Activated naive CD4-positive, alpha-beta T cell treated with anti-CD3 and anti-CD28 coated beads, Interleukin-2, amount 10 ng/mL, durations not matched to agents 7 days and 5 days (primary cell): ENCODE data around the gene SHB.

Source experiments
- CTCF ChIA-PET: fragments of 350-600 bp; sonication (Branson Sonifier 250); formaldehyde crosslinking; loops from one replicate; lab custom pipeline; 2021; ENCODE audit warnings: antibody characterized with exemption; lab: Charles Lee
- DNase-seq: peaks from one replicate; pipeline ENCODE4 v3.0.0-alpha.2; 2020
- H3K27ac Mint-ChIP-seq: one replicate; pipeline ENCODE4 v1.8.0; 2021; ENCODE audit warnings: mild to moderate bottlenecking, moderate library complexity, mixed read lengths
- H3K27me3 Mint-ChIP-seq: one replicate; pipeline ENCODE4 v1.8.0; 2021; ENCODE audit warnings: mild to moderate bottlenecking, mixed read lengths
- H3K36me3 Mint-ChIP-seq: one replicate; pipeline ENCODE4 v1.8.0; 2021; ENCODE audit warnings: mixed read lengths
- H3K4me1 Mint-ChIP-seq: one replicate; pipeline ENCODE4 v1.8.0; 2021; ENCODE audit warnings: mixed read lengths
- H3K4me3 Mint-ChIP-seq: one replicate; pipeline ENCODE4 v1.8.0; 2021; ENCODE audit warnings: mild to moderate bottlenecking, moderate library complexity, mixed read lengths
- H3K9me3 Mint-ChIP-seq: one replicate; pipeline ENCODE4 v1.8.0; 2021; ENCODE audit warnings: mixed read lengths

SHB gene

DNA sequence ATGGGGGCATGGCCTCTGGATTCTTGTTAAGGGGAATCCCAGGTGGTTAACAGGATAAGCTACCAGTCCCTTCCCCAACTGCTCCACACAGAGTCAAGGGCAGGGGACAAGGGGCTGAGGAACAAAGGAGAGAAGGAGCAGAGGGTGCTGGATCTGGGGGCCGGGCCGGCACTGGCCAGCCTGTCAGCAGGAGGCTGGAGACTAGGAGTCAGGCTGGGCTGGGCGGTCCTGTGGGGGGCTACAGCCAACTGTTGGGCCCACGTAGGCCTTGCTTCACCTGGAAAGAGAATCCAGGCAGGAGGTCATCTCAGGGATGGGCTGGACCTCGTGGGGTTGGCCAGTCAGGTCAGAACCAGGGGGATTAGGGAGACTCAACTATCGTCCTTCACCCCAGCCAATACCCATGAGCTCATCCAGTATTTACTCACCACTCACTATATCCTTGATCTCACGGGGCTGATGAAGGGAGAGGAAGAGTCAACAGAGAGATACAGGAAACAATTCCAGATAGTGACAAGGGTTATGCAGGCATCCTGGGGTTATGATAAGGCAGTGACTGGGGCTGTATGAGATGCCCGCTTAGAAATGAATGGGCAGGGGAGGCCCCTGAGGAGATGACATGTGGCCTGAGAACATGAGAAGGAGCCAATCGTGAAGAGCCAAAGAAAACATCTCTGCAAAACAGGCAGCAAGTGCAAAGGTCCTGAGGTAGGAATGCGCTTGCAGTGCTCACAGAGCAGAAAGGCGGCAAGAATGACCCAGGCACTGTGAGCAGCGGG lies 117.2 kb downstream of the SHB start:
- no peak for DNase-seq
- CTCF ChIA-PET = interaction anchor here (0.6 kb wide), 2 partner anchors 14 to 200 kb away, joined by 3 read pairs; no protein-coding TSS in a partner anchor
- no peaks in the 10 kb centered on the region for H3K9me3 Mint-ChIP-seq
- H3K36me3 Mint-ChIP-seq = no peaks in the 10 kb centered on the region
- H3K27me3 Mint-ChIP-seq = no peaks in the 10 kb centered on the region
- H3K4me1 Mint-ChIP-seq = no peaks in the 10 kb centered on the region
- H3K27ac Mint-ChIP-seq = no peak overlapping the region
- no peak overlapping the region for H3K4me3 Mint-ChIP-seq

DNA sequence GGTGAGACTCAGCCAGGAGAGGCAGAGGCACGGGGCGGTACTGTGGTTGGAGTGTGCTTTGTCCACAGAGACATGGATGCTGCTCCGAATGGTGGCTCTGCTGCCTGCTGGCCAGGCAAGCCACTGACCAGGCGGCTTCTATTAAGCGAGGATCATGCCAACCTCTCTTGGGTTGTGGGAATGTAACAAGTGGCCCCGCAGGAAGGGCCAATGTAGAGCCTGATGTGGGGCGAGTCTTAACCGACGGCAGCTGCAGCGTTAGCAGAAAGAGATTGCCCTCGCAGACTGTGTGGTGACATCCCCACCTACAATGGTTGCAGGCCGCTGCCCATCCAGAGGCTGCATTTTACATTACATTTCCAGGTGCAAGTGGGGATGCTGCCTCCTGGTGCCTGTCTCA lies 118.5 kb downstream of the SHB start:
- H3K4me3 Mint-ChIP-seq = no peak overlapping the region
- H3K4me1 Mint-ChIP-seq = no peaks in the 10 kb centered on the region
- CTCF ChIA-PET = no interaction called here
- no peaks in the 10 kb centered on the region for H3K9me3 Mint-ChIP-seq
- no peaks in the 10 kb centered on the region for H3K36me3 Mint-ChIP-seq
- DNase-seq = no peak
- H3K27me3 Mint-ChIP-seq = no peaks in the 10 kb centered on the region
- H3K27ac Mint-ChIP-seq = no peak overlapping the region

DNA sequence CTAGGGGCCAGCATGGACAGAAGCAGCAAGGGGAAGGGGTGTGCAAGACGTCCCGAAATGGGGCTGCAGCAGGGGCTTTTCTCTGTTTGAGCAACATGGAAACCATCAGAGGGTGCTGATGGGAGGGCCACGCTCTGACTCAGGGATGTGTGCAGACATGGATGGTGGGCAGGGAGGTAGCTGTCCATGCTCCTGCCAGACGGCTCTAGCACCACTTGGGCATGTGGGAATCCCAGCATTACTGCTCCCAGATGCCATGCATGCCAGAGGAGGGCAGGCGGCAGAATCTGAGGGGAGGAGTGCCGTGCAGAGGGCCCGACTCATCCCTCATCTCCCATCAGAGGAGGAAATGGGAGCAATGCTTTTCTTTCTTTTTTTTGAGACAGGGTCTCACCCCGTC lies 119.5 kb downstream of the SHB start:
- no peaks in the 10 kb centered on the region for H3K4me1 Mint-ChIP-seq
- no peaks in the 10 kb centered on the region for H3K27me3 Mint-ChIP-seq
- H3K9me3 Mint-ChIP-seq = no peaks in the 10 kb centered on the region
- CTCF ChIA-PET = no interaction called here
- H3K27ac Mint-ChIP-seq = no peak overlapping the region
- H3K36me3 Mint-ChIP-seq = no peaks in the 10 kb centered on the region
- no peak overlapping the region for H3K4me3 Mint-ChIP-seq
- no peak for DNase-seq

DNA sequence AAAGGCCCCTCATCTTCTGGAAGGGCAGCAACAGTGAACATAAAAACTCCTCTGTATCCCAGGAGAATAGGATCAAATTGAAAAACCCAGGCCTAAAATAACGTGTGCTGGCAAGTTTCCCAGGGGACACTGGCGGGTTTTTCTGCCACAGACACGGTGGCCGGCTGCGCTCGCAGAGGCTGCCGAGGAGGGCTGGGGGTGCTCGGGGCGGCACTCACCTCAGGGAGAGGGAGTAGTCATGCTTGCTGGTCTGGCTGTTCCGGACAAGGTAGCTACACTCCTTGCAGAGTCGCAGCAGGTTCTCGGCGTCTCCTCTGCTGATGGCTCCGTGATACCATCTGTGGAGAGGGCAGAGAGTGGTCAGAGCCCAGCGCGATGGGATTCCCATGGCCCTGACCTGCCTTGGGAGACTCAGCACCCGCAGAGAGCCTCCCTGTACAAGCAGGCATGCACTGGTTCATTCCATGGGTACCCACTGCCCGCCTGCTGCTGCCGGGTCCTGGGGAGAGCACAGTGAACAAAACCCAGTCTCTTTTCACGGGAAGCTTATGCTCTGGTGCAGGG lies 120.5 kb downstream of the SHB start:
- Mint-ChIP-seq H3K27ac (no peak overlapping the region), H3K4me1 (no peaks in the 10 kb centered on the region), H3K27me3 (no peaks in the 10 kb centered on the region), H3K9me3 (no peaks in the 10 kb centered on the region), H3K36me3 (no peaks in the 10 kb centered on the region), H3K4me3 (no peak overlapping the region)
- no peak for DNase-seq
- CTCF ChIA-PET = no interaction called here

DNA sequence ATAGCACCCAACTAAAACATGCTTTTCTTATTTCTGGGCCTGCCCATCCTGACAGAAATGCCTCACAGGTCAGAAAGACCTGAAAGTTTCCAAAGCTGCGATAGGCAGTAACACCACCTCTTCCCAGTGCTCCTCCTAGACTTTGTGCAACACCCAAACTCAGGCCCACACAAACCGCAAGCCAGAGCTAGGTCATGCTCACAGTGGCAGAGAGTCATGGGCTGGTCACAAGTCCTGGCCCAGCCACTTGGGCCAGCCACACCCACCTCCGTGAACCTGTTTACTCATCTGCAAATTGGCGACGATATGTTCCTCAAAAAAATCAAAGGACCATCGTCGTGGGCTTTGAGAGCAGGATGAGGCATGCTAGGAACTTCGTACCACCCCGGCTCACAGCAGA lies 121.0 kb downstream of the SHB start:
- H3K27ac Mint-ChIP-seq = no peak overlapping the region
- H3K27me3 Mint-ChIP-seq = no peaks in the 10 kb centered on the region
- H3K4me1 Mint-ChIP-seq = no peaks in the 10 kb centered on the region
- CTCF ChIA-PET = no interaction called here
- H3K4me3 Mint-ChIP-seq = no peak overlapping the region
- H3K9me3 Mint-ChIP-seq = no peaks in the 10 kb centered on the region
- no peaks in the 10 kb centered on the region for H3K36me3 Mint-ChIP-seq
- DNase-seq = no peak

DNA sequence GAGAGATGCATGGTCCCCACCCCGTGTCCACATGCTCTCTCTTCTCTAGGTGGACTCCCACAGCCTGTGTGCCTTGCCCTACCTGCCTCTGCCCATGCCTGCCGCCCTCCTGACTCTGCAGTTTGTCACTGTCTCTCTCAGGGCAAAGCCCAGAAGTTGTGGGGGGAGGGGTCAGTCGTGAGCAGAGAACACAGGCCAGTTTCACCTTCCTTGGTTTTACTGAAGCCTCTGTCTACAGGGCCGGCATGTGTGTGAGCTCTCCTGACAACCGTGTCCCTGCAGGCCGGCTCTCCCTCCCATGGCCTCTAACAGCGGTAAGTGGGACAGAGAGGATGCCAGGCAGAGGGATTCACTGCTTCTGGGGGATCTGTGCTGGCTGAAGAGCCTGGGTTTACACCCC lies 121.6 kb downstream of the SHB start:
- no peaks in the 10 kb centered on the region for H3K27me3 Mint-ChIP-seq
- no peak overlapping the region for H3K4me3 Mint-ChIP-seq
- no peaks in the 10 kb centered on the region for H3K4me1 Mint-ChIP-seq
- CTCF ChIA-PET = no interaction called here
- H3K27ac Mint-ChIP-seq = no peak overlapping the region
- H3K9me3 Mint-ChIP-seq = no peaks in the 10 kb centered on the region
- no peak for DNase-seq
- H3K36me3 Mint-ChIP-seq = no peaks in the 10 kb centered on the region

GRCh38 chr9:37946971-37947370 lies 122.1 kb downstream of the SHB start:
- Mint-ChIP-seq H3K4me3 (no peak overlapping the region), H3K9me3 (no peaks in the 10 kb centered on the region), H3K27me3 (no peaks in the 10 kb centered on the region), H3K27ac (no peak overlapping the region), H3K36me3 (no peaks in the 10 kb centered on the region), H3K4me1 (no peaks in the 10 kb centered on the region)
- no peak for DNase-seq
- CTCF ChIA-PET = no interaction called here

GRCh38 chr9:37946041-37946440 lies 123.0 kb downstream of the SHB start:
- CTCF ChIA-PET = no interaction called here
- Mint-ChIP-seq H3K27ac (no peak overlapping the region), H3K4me1 (no peaks in the 10 kb centered on the region), H3K27me3 (no peaks in the 10 kb centered on the region), H3K4me3 (no peak overlapping the region), H3K9me3 (no peaks in the 10 kb centered on the region), H3K36me3 (no peaks in the 10 kb centered on the region)
- no peak for DNase-seq

DNA sequence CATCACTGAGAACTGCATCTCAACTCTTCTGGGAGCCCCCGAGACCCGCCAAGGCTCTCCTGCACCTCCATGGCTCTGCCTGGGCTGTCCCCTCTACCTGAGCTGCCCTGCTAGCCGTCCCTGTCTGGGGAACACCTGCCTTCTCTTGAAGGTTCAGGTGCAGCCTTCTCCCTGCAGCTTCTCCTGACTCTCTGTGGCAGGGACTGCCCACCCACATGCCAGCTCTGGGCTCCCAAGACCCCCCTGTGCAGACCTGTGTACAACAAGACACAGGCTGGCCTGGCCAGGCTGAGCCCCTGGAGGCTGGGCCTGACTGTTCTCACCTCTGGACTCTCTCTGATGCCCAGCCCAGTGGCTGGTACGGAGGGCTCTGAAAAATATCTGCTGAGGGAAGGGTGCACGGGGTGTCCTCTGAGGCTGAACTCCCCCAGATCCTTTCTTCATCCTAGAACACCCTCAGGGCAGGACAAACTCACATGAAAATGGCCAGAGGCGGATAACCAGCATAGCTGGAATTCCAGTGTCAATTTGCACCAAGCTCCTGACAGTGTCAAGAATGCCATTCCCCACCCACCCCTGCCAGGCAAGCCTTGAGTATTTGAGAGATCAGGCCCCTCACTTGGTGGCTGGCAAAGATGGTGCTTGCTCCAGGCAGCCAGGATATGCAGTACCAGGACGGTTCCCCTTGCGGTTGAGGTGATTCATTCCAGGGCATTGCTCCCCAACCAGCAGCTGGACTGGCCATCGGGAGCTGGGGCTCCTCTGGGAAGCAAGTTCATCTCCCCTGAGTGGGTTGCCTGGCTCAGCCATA lies 124.2 kb downstream of the SHB start:
- H3K4me3 Mint-ChIP-seq = no peak overlapping the region
- H3K27me3 Mint-ChIP-seq = no peaks in the 10 kb centered on the region
- no peaks in the 10 kb centered on the region for H3K4me1 Mint-ChIP-seq
- DNase-seq = no peak
- H3K9me3 Mint-ChIP-seq = no peaks in the 10 kb centered on the region
- no peak overlapping the region for H3K27ac Mint-ChIP-seq
- H3K36me3 Mint-ChIP-seq = no peaks in the 10 kb centered on the region
- CTCF ChIA-PET = no interaction called here

GRCh38 chr9:37944266-37944650 lies 124.8 kb downstream of the SHB start:
- no peak overlapping the region for H3K4me3 Mint-ChIP-seq
- no peaks in the 10 kb centered on the region for H3K36me3 Mint-ChIP-seq
- DNase-seq = no peak
- CTCF ChIA-PET = no interaction called here
- no peaks in the 10 kb centered on the region for H3K4me1 Mint-ChIP-seq
- no peak overlapping the region for H3K27ac Mint-ChIP-seq
- H3K9me3 Mint-ChIP-seq = no peaks in the 10 kb centered on the region
- no peaks in the 10 kb centered on the region for H3K27me3 Mint-ChIP-seq

GRCh38 chr9:37943345-37944265 lies 125.4 kb downstream of the SHB start:
- no peaks in the 10 kb centered on the region for H3K36me3 Mint-ChIP-seq
- H3K4me3 Mint-ChIP-seq = no peak overlapping the region
- no peaks in the 10 kb centered on the region for H3K27me3 Mint-ChIP-seq
- DNase-seq = no peak
- H3K27ac Mint-ChIP-seq = no peak overlapping the region
- H3K4me1 Mint-ChIP-seq = no peaks in the 10 kb centered on the region
- CTCF ChIA-PET = no interaction called here
- H3K9me3 Mint-ChIP-seq = no peaks in the 10 kb centered on the region

- Mint-ChIP-seq H3K4me1 (no peaks in the 10 kb centered on the region), H3K27me3 (no peaks in the 10 kb centered on the region), H3K9me3 (no peaks in the 10 kb centered on the region), H3K27ac (no peak overlapping the region), H3K36me3 (no peaks in the 10 kb centered on the region), H3K4me3 (no peak overlapping the region)
- CTCF ChIA-PET = no interaction called here
- DNase-seq = no peak
Measured at GRCh38 chr9:37942621-37943344, 126.2 kb downstream of the SHB start.

GRCh38 chr9:37941253-37941652 lies 127.8 kb downstream of the SHB start:
- DNase-seq = no peak
- CTCF ChIA-PET = interaction anchor here (1.1 kb wide), 1 partner anchor 27 kb away, joined by 4 read pairs; no protein-coding TSS in a partner anchor
- Mint-ChIP-seq H3K27me3 (no peaks in the 10 kb centered on the region), H3K9me3 (no peaks in the 10 kb centered on the region), H3K36me3 (no peaks in the 10 kb centered on the region), H3K27ac (no peak overlapping the region), H3K4me3 (no peak overlapping the region), H3K4me1 (no peaks in the 10 kb centered on the region)
